Measurements from ENCODE around the gene GDPD5.

GDPD5 gene

GRCh38 chr11:75492181-75492820 is 33.4 kb downstream of the GDPD5 start:
- peak; percentile 56 for DNase-seq (ENCODE audit: low read depth)

- DNase-seq (ENCODE audit: low read depth): no peak
These were observed 34.3 kb downstream of the GDPD5 start for GRCh38 chr11:75491465-75491864.

GRCh38 chr11:75490221-75491181 is 35.2 kb downstream of the GDPD5 start:
- no peak for DNase-seq (ENCODE audit: low read depth)

- no peak for DNase-seq (ENCODE audit: low read depth)
These were observed 38.4 kb downstream of the GDPD5 start for GRCh38 chr11:75487365-75487764.

GRCh38 chr11:75485742-75486141 is 40.0 kb downstream of the GDPD5 start:
- no peak for DNase-seq (ENCODE audit: low read depth)

- DNase-seq (ENCODE audit: low read depth): no peak
These were observed 42.7 kb downstream of the GDPD5 start for GRCh38 chr11:75482931-75483469.

- no peak for DNase-seq (ENCODE audit: low read depth)
These were observed 43.7 kb downstream of the GDPD5 start for GRCh38 chr11:75481922-75482606.

GRCh38 chr11:75481223-75481921 is 44.4 kb downstream of the GDPD5 start:
- DNase-seq (ENCODE audit: low read depth): no peak

- DNase-seq (ENCODE audit: low read depth): no peak
These were observed 45.3 kb downstream of the GDPD5 start for GRCh38 chr11:75480185-75481175.

- no peak for DNase-seq (ENCODE audit: low read depth)
These were observed 46.1 kb downstream of the GDPD5 start for GRCh38 chr11:75479597-75480145.

GRCh38 chr11:75478783-75479596 is 46.8 kb downstream of the GDPD5 start:
- no peak for DNase-seq (ENCODE audit: low read depth)

GRCh38 chr11:75477614-75477935 is 48.2 kb downstream of the GDPD5 start:
- DNase-seq (ENCODE audit: low read depth): no peak

GRCh38 chr11:75476739-75477613 is 48.8 kb downstream of the GDPD5 start:
- DNase-seq (ENCODE audit: low read depth): no peak

GRCh38 chr11:75475767-75476650 is 49.7 kb downstream of the GDPD5 start:
- no peak for DNase-seq (ENCODE audit: low read depth)

- peak; percentile 30 for DNase-seq (ENCODE audit: low read depth)
These were observed 50.6 kb downstream of the GDPD5 start for GRCh38 chr11:75474878-75475766.

GRCh38 chr11:75474240-75474639 is 51.5 kb downstream of the GDPD5 start:
- DNase-seq (ENCODE audit: low read depth): no peak

All from T-helper 22 cell (primary cell).